ENCODE data around the gene GBP3. TPM values are rescaled to one million over a fixed set of nuclear protein-coding genes. Genes with fewer than 3 reads are reported as not detected.

Gene GBP3
- total and polyA plus RNA-seq, 2 experiments from 2014 or later: 0.13 TPM; not detected in 1

DNA sequence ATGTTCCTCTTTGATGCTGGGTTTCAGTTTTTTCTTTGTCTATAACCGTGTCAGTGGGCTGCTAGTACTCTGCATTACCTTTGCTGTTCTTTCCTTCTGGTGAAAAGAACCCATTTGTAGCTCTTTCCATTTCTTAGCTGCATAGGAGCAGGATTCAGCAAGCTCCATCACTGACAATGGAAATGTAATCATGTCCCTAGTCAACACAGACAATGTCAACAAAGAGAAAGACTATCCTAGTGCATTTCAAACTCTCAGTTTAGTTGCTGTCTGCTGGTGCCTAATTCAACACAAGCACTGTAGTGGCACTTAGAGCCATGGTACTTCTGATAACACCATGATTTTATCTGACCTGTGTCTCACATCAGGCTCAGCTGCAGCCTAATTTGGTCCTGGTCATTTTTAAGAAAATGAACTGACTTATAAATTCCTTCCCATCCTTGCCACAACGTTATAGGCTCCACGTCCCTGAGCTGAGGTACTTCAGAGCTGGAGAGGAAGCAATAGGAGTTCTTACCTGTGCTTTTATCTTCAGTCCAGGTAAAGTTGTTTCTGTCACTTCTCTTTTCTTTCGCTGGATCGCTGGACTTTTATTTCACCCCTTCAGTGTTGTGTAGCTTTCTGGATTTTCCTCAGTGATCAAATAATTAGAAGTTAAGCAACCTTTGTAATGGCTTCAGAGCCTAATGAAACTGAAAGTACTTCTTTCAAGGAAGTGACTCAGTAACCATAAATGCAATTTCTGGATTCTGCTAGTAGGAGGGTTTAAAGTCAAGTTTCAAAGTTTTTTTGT is at the start of gene GBP3 (continued):
- TF ChIP-seq POLR2AphosphoS5 (IDR thresholded peaks at IDR 0.05; ENCODE audit: low read depth): no peak

GRCh38 chr1:89070509-89070908 is 47.8 kb upstream of the GBP3 start:
- ATAC-seq (no peak), DNase-seq (ENCODE audit: low spot score) (no peak)
- no peaks in the 10 kb centered on the region for H3K4me1 Mint-ChIP-seq
- Histone ChIP-seq H3K4me1 (ENCODE audit: insufficient read depth) (no peaks in the 10 kb centered on the region), H4K20me1 (replicated peaks; ENCODE audit: insufficient read depth) (no peaks in the 10 kb centered on the region), H3K4me2 (no peak overlapping the region), H3K79me2 (replicated peaks; ENCODE audit: insufficient read depth) (no peaks in the 10 kb centered on the region), H3K36me3 (ENCODE audit: insufficient read depth) (no peaks in the 10 kb centered on the region), H3K9me2 (ENCODE audit: insufficient read depth) (no peaks in the 10 kb centered on the region), H3K4me3 (no peak overlapping the region), H3K27me3 (ENCODE audit: insufficient read depth) (no peaks in the 10 kb centered on the region), H2AFZ (no peak overlapping the region), H3K27ac (ENCODE audit: low read depth) (no peak overlapping the region), H3F3A (replicated peaks; ENCODE audit: low read depth) (no peaks in the 10 kb centered on the region)
- H3K36me3 Mint-ChIP-seq (ENCODE audit: low read depth): no peaks in the 10 kb centered on the region
- no peak overlapping the region for H3K27ac Mint-ChIP-seq
- no peak overlapping the region for H3K4me3 Mint-ChIP-seq
- H3K27me3 Mint-ChIP-seq (ENCODE audit: insufficient read depth, low read depth, poor library complexity): peaks cover 4% of the 10 kb centered on the region
- peaks cover 3% of the 10 kb centered on the region; the same call in 2 of the 3 replicates for H3K9me3 Mint-ChIP-seq
- TF ChIP-seq NANOG (IDR thresholded peaks at IDR 0.05; ENCODE audit: borderline replicate concordance) (no peak), REST (IDR thresholded peaks at IDR 0.05; ENCODE audit: unreplicated experiment) (no peak), EZH2 (IDR thresholded peaks at IDR 0.05; ENCODE audit: low read depth, unreplicated experiment) (no peak), CREB1 (CRISPR knock-in tag; IDR thresholded peaks at IDR 0.05; ENCODE audit: low read depth) (no peak), CTCF (conservative IDR thresholded peaks at IDR 0.05; ENCODE audit: low read depth in 2 of 2) (no peak), ETS1 (IDR thresholded peaks at IDR 0.05) (no peak), POLR2AphosphoS5 (IDR thresholded peaks at IDR 0.05; ENCODE audit: low read depth) (no peak), JUNB (IDR thresholded peaks at IDR 0.05; ENCODE audit: unreplicated experiment) (no peak), EZH2phosphoT487 (IDR thresholded peaks at IDR 0.05; ENCODE audit: unreplicated experiment) (no peak), ZNF331 (CRISPR knock-in tag; IDR thresholded peaks at IDR 0.05; ENCODE audit: low read depth) (no peak), ZNF114 (CRISPR knock-in tag; IDR thresholded peaks at IDR 0.05) (no peak)
- TF ChIP-seq, protein P1, sequence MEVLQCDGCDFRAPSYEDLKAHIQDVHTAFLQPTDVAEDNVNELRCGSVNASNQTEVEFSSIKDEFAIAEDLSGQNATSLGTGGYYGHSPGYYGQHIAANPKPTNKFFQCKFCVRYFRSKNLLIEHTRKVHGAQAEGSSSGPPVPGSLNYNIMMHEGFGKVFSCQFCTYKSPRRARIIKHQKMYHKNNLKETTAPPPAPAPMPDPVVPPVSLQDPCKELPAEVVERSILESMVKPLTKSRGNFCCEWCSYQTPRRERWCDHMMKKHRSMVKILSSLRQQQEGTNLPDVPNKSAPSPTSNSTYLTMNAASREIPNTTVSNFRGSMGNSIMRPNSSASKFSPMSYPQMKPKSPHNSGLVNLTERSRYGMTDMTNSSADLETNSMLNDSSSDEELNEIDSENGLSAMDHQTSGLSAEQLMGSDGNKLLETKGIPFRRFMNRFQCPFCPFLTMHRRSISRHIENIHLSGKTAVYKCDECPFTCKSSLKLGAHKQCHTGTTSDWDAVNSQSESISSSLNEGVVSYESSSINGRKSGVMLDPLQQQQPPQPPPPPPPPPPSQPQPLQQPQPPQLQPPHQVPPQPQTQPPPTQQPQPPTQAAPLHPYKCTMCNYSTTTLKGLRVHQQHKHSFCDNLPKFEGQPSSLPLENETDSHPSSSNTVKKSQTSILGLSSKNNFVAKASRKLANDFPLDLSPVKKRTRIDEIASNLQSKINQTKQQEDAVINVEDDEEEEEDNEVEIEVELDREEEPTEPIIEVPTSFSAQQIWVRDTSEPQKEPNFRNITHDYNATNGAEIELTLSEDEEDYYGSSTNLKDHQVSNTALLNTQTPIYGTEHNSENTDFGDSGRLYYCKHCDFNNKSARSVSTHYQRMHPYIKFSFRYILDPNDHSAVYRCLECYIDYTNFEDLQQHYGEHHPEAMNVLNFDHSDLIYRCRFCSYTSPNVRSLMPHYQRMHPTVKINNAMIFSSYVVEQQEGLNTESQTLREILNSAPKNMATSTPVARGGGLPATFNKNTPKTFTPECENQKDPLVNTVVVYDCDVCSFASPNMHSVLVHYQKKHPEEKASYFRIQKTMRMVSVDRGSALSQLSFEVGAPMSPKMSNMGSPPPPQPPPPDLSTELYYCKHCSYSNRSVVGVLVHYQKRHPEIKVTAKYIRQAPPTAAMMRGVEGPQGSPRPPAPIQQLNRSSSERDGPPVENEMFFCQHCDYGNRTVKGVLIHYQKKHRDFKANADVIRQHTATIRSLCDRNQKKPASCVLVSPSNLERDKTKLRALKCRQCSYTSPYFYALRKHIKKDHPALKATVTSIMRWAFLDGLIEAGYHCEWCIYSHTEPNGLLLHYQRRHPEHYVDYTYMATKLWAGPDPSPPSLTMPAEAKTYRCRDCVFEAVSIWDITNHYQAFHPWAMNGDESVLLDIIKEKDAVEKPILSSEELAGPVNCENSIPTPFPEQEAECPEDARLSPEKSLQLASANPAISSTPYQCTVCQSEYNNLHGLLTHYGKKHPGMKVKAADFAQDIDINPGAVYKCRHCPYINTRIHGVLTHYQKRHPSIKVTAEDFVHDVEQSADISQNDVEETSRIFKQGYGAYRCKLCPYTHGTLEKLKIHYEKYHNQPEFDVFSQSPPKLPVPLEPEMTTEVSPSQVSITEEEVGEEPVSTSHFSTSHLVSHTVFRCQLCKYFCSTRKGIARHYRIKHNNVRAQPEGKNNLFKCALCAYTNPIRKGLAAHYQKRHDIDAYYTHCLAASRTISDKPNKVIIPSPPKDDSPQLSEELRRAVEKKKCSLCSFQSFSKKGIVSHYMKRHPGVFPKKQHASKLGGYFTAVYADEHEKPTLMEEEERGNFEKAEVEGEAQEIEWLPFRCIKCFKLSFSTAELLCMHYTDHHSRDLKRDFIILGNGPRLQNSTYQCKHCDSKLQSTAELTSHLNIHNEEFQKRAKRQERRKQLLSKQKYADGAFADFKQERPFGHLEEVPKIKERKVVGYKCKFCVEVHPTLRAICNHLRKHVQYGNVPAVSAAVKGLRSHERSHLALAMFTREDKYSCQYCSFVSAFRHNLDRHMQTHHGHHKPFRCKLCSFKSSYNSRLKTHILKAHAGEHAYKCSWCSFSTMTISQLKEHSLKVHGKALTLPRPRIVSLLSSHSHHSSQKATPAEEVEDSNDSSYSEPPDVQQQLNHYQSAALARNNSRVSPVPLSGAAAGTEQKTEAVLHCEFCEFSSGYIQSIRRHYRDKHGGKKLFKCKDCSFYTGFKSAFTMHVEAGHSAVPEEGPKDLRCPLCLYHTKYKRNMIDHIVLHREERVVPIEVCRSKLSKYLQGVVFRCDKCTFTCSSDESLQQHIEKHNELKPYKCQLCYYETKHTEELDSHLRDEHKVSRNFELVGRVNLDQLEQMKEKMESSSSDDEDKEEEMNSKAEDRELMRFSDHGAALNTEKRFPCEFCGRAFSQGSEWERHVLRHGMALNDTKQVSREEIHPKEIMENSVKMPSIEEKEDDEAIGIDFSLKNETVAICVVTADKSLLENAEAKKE (CRISPR knock-in tag; IDR thresholded peaks at IDR 0.05): no peak
